ENCODE data around the gene GMPR2. TPM values are rescaled to one million over a fixed set of nuclear protein-coding genes. Genes with fewer than 3 reads are reported as not detected.

The GMPR2 gene
- total and polyA plus RNA-seq, 2 of the 13 experiments (the other 11 are each of a cell fraction or from before 2014, with no cell fraction given) = 210 to 273 TPM

DNA sequence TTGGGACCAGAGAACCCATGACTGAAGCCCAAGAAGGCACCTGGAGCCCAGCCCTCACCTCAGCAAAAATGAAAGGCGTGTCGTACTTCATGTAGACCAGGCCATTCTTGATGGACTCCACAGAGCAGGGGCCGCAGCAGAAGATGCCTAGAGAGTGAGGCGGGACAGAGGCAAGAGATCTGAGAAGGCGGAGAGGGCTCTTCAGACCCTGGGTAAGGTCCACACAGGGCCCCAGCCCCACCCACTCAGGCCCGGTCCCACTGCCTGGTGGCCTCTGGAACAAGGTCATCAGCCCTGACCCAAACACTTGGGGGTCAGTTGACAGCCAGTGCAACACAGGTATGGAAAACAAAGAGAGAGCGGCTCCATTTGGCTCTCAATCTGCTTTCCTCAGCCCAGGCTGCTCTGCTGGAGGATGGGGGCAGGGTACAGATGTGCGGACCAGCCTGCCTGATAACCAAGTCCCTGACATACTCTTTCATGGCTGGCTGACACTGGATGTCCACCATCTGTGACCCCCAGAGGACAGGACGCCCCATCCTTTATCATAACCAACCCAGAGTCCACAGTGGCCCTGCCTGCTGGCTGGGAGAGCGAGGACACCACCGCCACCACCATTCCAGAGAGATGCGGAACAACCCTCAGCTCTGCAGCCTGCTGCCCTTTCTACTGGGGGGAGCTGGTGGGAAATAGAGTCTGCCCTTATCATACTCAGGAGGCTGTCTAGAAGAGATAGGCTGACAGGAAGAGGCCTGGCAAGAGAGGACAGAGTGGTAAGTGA is 23.4 kb downstream of the GMPR2 start (continued):
- TF ChIP-seq REPIN1 (CRISPR knock-in tag; IDR thresholded peaks at IDR 0.05; ENCODE audit: borderline replicate concordance, low read depth) (peak; percentile 90; the same call in 1 of the 2 replicates), MATR3 (CRISPR knock-in tag; IDR thresholded peaks at IDR 0.05) (no peak), ZNF660 (CRISPR knock-in tag; IDR thresholded peaks at IDR 0.05; ENCODE audit: borderline replicate concordance, low read depth) (no peak), ZNF383 (CRISPR knock-in tag; IDR thresholded peaks at IDR 0.05; ENCODE audit: borderline replicate concordance) (no peak), TP53 (CRISPR knock-in tag; conservative IDR thresholded peaks at IDR 0.05) (no peak), ZFAT (CRISPR knock-in tag; conservative IDR thresholded peaks at IDR 0.05) (no peak), ZNF296 (CRISPR knock-in tag; conservative IDR thresholded peaks at IDR 0.05) (no peak; the same call in 1 of the 2 replicates), ZKSCAN5 (CRISPR knock-in tag; IDR thresholded peaks at IDR 0.05) (no peak), ZNF776 (CRISPR knock-in tag; IDR thresholded peaks at IDR 0.05) (no peak), TOPORS (CRISPR knock-in tag; IDR thresholded peaks at IDR 0.05) (peak; percentile 49), NFIB (CRISPR knock-in tag; IDR thresholded peaks at IDR 0.05; ENCODE audit: borderline replicate concordance) (0 out of 2 replicates have a peak, but pooled peaks have one; percentile 54), SP2 (CRISPR knock-in tag; IDR thresholded peaks at IDR 0.05) (no peak), ZNF33A (CRISPR knock-in tag; IDR thresholded peaks at IDR 0.05; ENCODE audit: borderline replicate concordance) (no peak)
- TF ChIP-seq, protein P1, sequence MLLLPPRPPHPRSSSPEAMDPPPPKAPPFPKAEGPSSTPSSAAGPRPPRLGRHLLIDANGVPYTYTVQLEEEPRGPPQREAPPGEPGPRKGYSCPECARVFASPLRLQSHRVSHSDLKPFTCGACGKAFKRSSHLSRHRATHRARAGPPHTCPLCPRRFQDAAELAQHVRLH (CRISPR knock-in tag; IDR thresholded peaks at IDR 0.05; ENCODE audit: borderline replicate concordance, low read depth) = no peak
- TF ChIP-seq, protein P2, sequence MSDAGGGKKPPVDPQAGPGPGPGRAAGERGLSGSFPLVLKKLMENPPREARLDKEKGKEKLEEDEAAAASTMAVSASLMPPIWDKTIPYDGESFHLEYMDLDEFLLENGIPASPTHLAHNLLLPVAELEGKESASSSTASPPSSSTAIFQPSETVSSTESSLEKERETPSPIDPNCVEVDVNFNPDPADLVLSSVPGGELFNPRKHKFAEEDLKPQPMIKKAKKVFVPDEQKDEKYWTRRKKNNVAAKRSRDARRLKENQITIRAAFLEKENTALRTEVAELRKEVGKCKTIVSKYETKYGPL (CRISPR knock-in tag; IDR thresholded peaks at IDR 0.05) = no peak
- TF ChIP-seq, protein P3, sequence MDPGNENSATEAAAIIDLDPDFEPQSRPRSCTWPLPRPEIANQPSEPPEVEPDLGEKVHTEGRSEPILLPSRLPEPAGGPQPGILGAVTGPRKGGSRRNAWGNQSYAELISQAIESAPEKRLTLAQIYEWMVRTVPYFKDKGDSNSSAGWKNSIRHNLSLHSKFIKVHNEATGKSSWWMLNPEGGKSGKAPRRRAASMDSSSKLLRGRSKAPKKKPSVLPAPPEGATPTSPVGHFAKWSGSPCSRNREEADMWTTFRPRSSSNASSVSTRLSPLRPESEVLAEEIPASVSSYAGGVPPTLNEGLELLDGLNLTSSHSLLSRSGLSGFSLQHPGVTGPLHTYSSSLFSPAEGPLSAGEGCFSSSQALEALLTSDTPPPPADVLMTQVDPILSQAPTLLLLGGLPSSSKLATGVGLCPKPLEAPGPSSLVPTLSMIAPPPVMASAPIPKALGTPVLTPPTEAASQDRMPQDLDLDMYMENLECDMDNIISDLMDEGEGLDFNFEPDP (CRISPR knock-in tag; conservative IDR thresholded peaks at IDR 0.05) = no peak
- TF ChIP-seq, protein P4, sequence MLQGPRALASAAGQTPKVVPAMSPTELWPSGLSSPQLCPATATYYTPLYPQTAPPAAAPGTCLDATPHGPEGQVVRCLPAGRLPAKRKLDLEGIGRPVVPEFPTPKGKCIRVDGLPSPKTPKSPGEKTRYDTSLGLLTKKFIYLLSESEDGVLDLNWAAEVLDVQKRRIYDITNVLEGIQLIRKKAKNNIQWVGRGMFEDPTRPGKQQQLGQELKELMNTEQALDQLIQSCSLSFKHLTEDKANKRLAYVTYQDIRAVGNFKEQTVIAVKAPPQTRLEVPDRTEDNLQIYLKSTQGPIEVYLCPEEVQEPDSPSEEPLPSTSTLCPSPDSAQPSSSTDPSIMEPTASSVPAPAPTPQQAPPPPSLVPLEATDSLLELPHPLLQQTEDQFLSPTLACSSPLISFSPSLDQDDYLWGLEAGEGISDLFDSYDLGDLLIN (CRISPR knock-in tag; IDR thresholded peaks at IDR 0.05; ENCODE audit: borderline replicate concordance) = no peak
- TF ChIP-seq, protein P5, sequence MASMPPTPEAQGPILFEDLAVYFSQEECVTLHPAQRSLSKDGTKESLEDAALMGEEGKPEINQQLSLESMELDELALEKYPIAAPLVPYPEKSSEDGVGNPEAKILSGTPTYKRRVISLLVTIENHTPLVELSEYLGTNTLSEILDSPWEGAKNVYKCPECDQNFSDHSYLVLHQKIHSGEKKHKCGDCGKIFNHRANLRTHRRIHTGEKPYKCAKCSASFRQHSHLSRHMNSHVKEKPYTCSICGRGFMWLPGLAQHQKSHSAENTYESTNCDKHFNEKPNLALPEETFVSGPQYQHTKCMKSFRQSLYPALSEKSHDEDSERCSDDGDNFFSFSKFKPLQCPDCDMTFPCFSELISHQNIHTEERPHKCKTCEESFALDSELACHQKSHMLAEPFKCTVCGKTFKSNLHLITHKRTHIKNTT (CRISPR knock-in tag; IDR thresholded peaks at IDR 0.05) = no peak
- TF ChIP-seq, protein P6, sequence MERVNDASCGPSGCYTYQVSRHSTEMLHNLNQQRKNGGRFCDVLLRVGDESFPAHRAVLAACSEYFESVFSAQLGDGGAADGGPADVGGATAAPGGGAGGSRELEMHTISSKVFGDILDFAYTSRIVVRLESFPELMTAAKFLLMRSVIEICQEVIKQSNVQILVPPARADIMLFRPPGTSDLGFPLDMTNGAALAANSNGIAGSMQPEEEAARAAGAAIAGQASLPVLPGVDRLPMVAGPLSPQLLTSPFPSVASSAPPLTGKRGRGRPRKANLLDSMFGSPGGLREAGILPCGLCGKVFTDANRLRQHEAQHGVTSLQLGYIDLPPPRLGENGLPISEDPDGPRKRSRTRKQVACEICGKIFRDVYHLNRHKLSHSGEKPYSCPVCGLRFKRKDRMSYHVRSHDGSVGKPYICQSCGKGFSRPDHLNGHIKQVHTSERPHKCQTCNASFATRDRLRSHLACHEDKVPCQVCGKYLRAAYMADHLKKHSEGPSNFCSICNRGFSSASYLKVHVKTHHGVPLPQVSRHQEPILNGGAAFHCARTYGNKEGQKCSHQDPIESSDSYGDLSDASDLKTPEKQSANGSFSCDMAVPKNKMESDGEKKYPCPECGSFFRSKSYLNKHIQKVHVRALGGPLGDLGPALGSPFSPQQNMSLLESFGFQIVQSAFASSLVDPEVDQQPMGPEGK (CRISPR knock-in tag; IDR thresholded peaks at IDR 0.05) = peak; percentile 71; the same call in 1 of the 2 replicates
- TF ChIP-seq, protein P7, sequence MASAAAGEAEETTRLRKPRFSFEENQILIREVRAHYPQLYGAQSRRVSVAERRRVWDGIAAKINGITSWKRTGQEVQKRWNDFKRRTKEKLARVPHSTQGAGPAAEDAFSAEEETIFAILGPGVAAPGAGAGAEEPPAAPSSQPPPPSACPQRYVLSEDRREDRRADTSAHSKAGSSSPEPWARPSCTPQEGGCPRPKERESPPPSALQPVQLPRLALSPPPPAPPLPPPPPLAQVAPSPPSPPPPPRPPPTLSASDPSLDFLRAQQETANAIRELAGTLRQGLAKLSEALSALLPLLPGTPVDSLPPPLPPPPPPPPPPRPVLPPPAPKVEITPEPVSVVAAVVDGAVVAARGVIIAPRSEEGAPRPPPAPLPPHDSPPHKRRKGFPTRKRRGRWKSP (CRISPR knock-in tag; IDR thresholded peaks at IDR 0.05) = no peak
